ENCODE measurements around the gene ROR2.

Gene ROR2

DNA sequence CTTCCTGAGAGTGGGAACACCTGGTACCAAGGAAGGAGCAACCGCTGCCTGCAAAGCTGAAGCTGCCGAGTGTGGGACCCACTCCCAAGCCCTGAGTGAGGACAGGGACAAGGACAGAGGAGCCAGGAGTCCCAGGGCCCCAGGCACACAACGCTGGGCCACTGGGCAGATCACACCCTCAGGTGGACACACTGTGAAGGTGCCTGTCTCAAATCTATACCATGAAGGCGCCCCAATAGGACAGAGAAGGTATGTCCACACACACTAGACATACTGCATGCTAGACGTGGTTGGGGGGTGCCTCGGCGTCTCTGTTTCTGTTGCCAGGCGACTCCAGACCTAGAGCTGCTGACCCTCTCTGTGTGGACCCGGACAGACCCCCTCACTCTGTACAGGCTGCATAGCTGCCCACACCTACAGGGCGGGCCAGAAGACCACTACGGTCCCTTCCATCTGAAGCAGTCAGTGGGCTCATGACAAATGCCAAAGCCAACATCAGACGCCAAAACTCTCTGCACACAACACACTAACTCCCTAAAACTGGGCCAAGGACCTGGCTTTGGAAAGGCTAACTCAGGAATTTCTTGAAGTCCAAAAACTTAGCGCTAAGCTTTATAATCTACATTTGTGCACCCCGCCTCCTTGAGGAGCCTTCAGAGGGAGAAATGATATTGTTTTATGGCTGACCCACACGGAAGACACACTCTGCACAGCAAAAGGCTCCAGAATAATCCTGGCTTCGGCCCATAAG is 60.7 kb downstream of the ROR2 start:
- TF ChIP-seq, protein P1, sequence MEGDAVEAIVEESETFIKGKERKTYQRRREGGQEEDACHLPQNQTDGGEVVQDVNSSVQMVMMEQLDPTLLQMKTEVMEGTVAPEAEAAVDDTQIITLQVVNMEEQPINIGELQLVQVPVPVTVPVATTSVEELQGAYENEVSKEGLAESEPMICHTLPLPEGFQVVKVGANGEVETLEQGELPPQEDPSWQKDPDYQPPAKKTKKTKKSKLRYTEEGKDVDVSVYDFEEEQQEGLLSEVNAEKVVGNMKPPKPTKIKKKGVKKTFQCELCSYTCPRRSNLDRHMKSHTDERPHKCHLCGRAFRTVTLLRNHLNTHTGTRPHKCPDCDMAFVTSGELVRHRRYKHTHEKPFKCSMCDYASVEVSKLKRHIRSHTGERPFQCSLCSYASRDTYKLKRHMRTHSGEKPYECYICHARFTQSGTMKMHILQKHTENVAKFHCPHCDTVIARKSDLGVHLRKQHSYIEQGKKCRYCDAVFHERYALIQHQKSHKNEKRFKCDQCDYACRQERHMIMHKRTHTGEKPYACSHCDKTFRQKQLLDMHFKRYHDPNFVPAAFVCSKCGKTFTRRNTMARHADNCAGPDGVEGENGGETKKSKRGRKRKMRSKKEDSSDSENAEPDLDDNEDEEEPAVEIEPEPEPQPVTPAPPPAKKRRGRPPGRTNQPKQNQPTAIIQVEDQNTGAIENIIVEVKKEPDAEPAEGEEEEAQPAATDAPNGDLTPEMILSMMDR (conservative IDR thresholded peaks at IDR 0.05; ENCODE audit: low read depth, low read length), result no peak
- Histone ChIP-seq H3K79me2 (ENCODE audit: insufficient read depth, low read depth) (no peaks in the 10 kb centered on the region), H3K4me1 (ENCODE audit: low read depth, poor library complexity, severe bottlenecking) (peaks cover 9% of the 10 kb centered on the region)

DNA sequence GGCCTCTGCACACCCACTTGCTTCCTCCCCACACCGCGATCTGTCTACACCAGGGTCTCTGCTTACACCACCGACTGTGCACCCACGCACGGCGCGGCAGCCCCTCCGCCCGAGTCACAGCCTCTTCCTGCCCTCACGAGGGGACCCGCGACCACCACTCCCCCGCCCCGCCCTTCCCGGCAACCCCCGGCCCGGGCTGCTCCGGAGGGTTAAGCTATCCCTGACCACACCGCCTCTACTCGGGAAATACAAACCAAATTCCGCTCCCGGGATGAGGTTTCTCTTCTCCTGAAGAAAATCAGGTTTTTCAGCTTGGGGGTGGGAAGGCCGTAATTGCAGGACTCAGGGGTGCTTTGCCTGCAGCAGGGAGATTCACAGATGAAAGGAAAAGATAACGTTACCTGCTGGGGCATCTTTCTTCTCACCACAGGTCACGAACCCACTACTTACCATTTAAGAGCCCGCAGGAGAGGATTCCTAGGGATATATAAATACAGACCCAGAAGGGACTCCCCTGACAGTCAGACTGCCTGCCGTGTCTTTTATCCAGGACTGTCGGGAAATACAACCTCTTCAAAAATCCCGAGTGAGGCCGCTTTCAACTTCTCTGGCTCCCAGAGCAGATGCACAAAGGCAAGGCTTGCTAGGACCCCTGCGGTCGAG is 63.5 kb downstream of the ROR2 start:
- Histone ChIP-seq H3K27me3 (ENCODE audit: insufficient read depth, low read depth) (no peaks in the 10 kb centered on the region), H4K20me1 (ENCODE audit: insufficient read depth) (no peaks in the 10 kb centered on the region), H3K4me1 (ENCODE audit: low read depth, poor library complexity, severe bottlenecking) (no peaks in the 10 kb centered on the region), H3K36me3 (ENCODE audit: insufficient read depth) (no peaks in the 10 kb centered on the region), H3K27ac (no peak overlapping the region), H3K4me2 (no peak overlapping the region), H3K79me2 (ENCODE audit: insufficient read depth, low read depth) (no peaks in the 10 kb centered on the region), H2AFZ (ENCODE audit: low read depth) (no peak overlapping the region), H3K9ac (no peak overlapping the region), H3K4me3 (IDR thresholded peaks at IDR 0.05; ENCODE audit: insufficient read depth, low read depth, low read length) (no peak overlapping the region)
- TF ChIP-seq, protein P1 (conservative IDR thresholded peaks at IDR 0.05; ENCODE audit: low read depth, low read length), result no peak

More for the DNA sequence above, 60.7 kb downstream of the ROR2 start:
- H3K4me3 ChIP-seq (IDR thresholded peaks at IDR 0.05; ENCODE audit: insufficient read depth, low read depth, low read length), result no peak overlapping the region
- H3K27me3 ChIP-seq (ENCODE audit: insufficient read depth, low read depth), result no peaks in the 10 kb centered on the region
- H3K36me3 ChIP-seq (ENCODE audit: insufficient read depth), result no peaks in the 10 kb centered on the region
- H3K9ac ChIP-seq, result no peak overlapping the region
- H3K4me2 ChIP-seq, result no peak overlapping the region
- no peak overlapping the region for H3K27ac ChIP-seq
- no peak overlapping the region for H2AFZ ChIP-seq (ENCODE audit: low read depth)
- no peaks in the 10 kb centered on the region for H4K20me1 ChIP-seq (ENCODE audit: insufficient read depth)

DNA sequence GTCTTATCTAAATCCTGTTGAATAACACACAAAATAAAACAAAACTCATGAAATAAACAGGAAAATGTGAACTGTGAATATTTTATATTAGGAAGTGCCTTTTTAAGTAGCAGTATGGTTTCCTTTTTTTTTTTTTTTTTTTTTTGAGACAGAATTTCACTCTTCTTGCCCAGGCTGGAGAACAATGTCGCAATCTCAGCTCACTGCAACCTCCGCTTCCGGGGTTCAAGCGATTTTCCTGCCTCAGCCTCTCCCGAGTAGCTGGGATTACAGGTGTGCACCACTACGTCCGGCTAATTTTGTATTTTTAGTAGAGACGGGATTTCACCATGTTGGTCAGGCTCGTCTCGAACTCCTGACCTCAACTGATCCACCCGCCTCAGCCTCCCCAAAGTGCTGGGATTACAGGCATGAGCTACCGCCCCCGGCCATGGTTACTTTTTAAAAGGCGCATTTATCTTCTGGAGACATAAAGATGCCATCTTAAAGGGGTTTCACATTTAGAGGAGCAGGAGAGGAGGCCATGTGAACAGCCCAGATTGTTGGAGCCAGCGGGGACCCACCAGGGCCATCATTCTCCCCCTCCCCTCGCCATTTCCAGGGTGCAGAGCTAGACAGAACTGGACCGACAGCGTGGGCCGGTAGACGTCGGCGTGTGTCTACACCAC is 64.1 kb downstream of the ROR2 start:
- H4K20me1 ChIP-seq (ENCODE audit: insufficient read depth), result no peaks in the 10 kb centered on the region
- no peaks in the 10 kb centered on the region for H3K4me1 ChIP-seq (ENCODE audit: low read depth, poor library complexity, severe bottlenecking)
- no peak overlapping the region for H3K4me2 ChIP-seq
- H3K36me3 ChIP-seq (ENCODE audit: insufficient read depth), result no peaks in the 10 kb centered on the region
- H3K27ac ChIP-seq, result no peak overlapping the region
- no peak overlapping the region for H3K9ac ChIP-seq
- no peaks in the 10 kb centered on the region for H3K27me3 ChIP-seq (ENCODE audit: insufficient read depth, low read depth)
- no peaks in the 10 kb centered on the region for H3K79me2 ChIP-seq (ENCODE audit: insufficient read depth, low read depth)
- TF ChIP-seq, protein P1 (conservative IDR thresholded peaks at IDR 0.05; ENCODE audit: low read depth, low read length), result no peak
- no peak overlapping the region for H2AFZ ChIP-seq (ENCODE audit: low read depth)
- H3K4me3 ChIP-seq (IDR thresholded peaks at IDR 0.05; ENCODE audit: insufficient read depth, low read depth, low read length), result no peak overlapping the region

DNA sequence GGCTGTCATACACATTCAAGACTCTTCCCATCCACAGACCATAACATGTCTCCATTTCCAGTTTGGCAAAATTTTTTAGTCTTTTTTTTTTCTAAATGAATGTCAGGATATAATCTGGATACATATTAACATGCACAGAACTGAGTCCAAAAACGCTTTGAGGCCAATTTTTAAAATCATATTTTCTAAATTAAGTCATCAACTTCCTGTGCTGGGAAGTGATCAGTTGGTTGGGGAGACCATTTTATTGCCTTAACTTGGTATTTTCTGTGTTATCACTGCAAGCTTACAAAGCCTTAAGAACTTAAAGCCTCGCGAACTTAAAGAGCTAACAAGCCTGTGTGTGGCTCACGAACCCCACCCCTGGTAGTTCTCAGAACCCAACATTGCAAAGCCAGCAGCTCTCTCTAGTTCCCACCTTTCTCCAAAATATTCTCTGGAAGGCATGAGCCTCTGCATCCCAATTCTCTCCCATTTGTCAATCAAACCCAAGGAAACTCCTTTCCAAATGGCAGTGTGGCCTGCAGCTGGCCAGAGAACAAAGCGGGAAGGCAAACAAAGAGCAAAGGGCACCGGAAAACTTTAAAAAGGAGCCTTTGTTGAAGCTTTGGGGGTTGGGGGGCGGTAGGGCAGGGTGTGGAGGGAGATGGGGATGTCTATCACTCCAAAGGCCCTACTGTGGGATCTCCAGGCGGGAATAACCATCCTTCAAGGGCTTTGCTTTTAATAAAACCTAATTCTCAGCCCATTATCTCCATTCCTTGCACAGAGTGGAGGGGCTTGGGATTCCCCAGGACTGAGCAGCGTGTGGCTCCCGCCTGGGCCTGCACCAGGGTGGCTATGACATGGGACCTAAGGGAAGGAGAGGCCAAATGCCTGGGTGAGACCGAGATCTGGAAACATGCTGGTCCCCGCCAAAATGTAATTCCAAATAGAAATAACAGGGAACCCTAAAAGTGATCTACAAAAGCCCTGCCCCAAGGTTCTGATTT is 65.0 kb downstream of the ROR2 start:
- TF ChIP-seq, protein P1 (conservative IDR thresholded peaks at IDR 0.05; ENCODE audit: low read depth, low read length), result no peak
- Histone ChIP-seq H4K20me1 (ENCODE audit: insufficient read depth) (no peaks in the 10 kb centered on the region), H3K4me1 (ENCODE audit: low read depth, poor library complexity, severe bottlenecking) (no peaks in the 10 kb centered on the region), H3K4me3 (IDR thresholded peaks at IDR 0.05; ENCODE audit: insufficient read depth, low read depth, low read length) (no peak overlapping the region), H3K27me3 (ENCODE audit: insufficient read depth, low read depth) (no peaks in the 10 kb centered on the region), H3K79me2 (ENCODE audit: insufficient read depth, low read depth) (no peaks in the 10 kb centered on the region), H3K27ac (no peak overlapping the region), H2AFZ (ENCODE audit: low read depth) (no peak overlapping the region), H3K36me3 (ENCODE audit: insufficient read depth) (no peaks in the 10 kb centered on the region), H3K9ac (no peak overlapping the region), H3K4me2 (no peak overlapping the region)

Data from KMS-11 (cell line).